K562 (cell line): ENCODE data around the gene MYCN.

Source experiments
- GTF3C2 ChIP-seq: IDR thresholded peaks from 3 replicates; pipeline ENCODE4 v1.6.1; 2011; ENCODE audit warnings: borderline replicate concordance, mild to moderate bottlenecking, moderate library complexity; ENCODE audit not compliant: insufficient read length; ENCODE audit errors: extremely low read depth
- JUN ChIP-seq, 2 experiments: sonication (generic) in 1 of 2; formaldehyde crosslinking in 1 of 2; IDR thresholded peaks; 2 replicates each; pipeline versions ENCODE4 v1.6.1 to v1.8.0; 2012 to 2022; ENCODE audit warnings: borderline replicate concordance in 2 of 2, mild to moderate bottlenecking in 2 of 2, improper control_type of control experiment in 1 of 2, low read depth in 1 of 2, low read length in 1 of 2, missing genetic modification reagents in 1 of 2
- KLF16 ChIP-seq: IDR thresholded peaks from 2 replicates; pipeline ENCODE4 v1.6.1; 2016; ENCODE audit warnings: antibody characterized with exemption
- MAZ ChIP-seq, 2 experiments: fragments of 450-650 bp in 1 of 2; sonication (generic) in 1 of 2; formaldehyde crosslinking; IDR thresholded peaks in 1 of 2; conservative IDR thresholded peaks in 1 of 2; 2 replicates each; pipeline versions ENCODE4 v1.4.0 to v1.5.0; 2020; ENCODE audit warnings: mild to moderate bottlenecking in 1 of 2, missing genetic modification reagents in 1 of 2
- NR2C2 ChIP-seq, 2 experiments: fragments of 200-800 bp in 1 of 2; sonication (Bioruptor generic) in 1 of 2; sonication (generic) in 1 of 2; formaldehyde crosslinking in 1 of 2; IDR thresholded peaks; 2 replicates each; pipeline versions ENCODE4 v1.6.1 to v1.8.0; 2016 to 2022; ENCODE audit warnings: mild to moderate bottlenecking in 1 of 2, missing compliant biosample characterization in 1 of 2, missing genetic modification characterization in 1 of 2, missing genetic modification reagents in 1 of 2
- PTBP1 ChIP-seq: fragments of 200-400 bp; formaldehyde crosslinking; IDR thresholded peaks from 2 replicates; pipeline ENCODE4 v1.6.1; 2017; ENCODE audit warnings: low read depth, low read length
- RB1 ChIP-seq: fragments of 450-650 bp; IDR thresholded peaks from 2 replicates; pipeline ENCODE4 v1.6.1; 2017; ENCODE audit warnings: low read depth, mild to moderate bottlenecking
- RFX7 ChIP-seq: fragments of 250-450 bp; sonication (Bioruptor Pico); IDR thresholded peaks from 2 replicates; pipeline ENCODE4 v1.5.1; 2021; ENCODE audit warnings: mild to moderate bottlenecking
- TOE1 ChIP-seq, 2 experiments: fragments of 450-650 bp in 1 of 2; sonication (generic) in 1 of 2; formaldehyde crosslinking in 1 of 2; IDR thresholded peaks; 2 replicates each; pipeline versions ENCODE4 v1.7.1 to v1.8.0; 2016 to 2022; ENCODE audit warnings: borderline replicate concordance in 2 of 2, mild to moderate bottlenecking in 2 of 2, antibody characterized with exemption in 1 of 2, inconsistent platforms in 1 of 2, low read depth in 1 of 2, missing genetic modification reagents in 1 of 2, moderate library complexity in 1 of 2
- ZNF384 ChIP-seq: IDR thresholded peaks from 2 replicates; pipeline ENCODE4 v1.6.1; 2012; ENCODE audit warnings: low read depth, low read length, improper control_type of control experiment
- ZZZ3 ChIP-seq: fragments of 450-650 bp; IDR thresholded peaks from 2 replicates; pipeline ENCODE4 v1.6.1; 2016; ENCODE audit warnings: antibody characterized with exemption, mild to moderate bottlenecking, moderate library complexity
- TF ChIP-seq, protein P1 (sequence below), 3 experiments: IDR thresholded peaks in 2 of 3; conservative IDR thresholded peaks in 1 of 3; 2 replicates each; pipeline ENCODE4 v1.5.1; 2011 to 2012; ENCODE audit warnings: low read length in 3 of 3, mild to moderate bottlenecking in 3 of 3, control low read depth in 2 of 3, improper control_type of control experiment in 1 of 3, inconsistent platforms in 1 of 3, low read depth in 1 of 3, mixed read lengths in 1 of 3, moderate library complexity in 1 of 3; ENCODE audit not compliant: insufficient read depth in 2 of 3
- TF ChIP-seq, protein P2 (sequence below), 2 experiments: fragments of 200-800 bp in 1 of 2; sonication (Bioruptor generic) in 1 of 2; sonication (generic) in 1 of 2; formaldehyde crosslinking in 1 of 2; IDR thresholded peaks in 1 of 2; conservative IDR thresholded peaks in 1 of 2; 2 replicates each; pipeline versions ENCODE4 v1.5.0 to v1.6.1; 2016 to 2020; ENCODE audit warnings: missing compliant biosample characterization in 1 of 2, missing genetic modification characterization in 1 of 2, missing genetic modification reagents in 1 of 2
- TF ChIP-seq, protein P3 (sequence below): fragments of 250-450 bp; sonication (Bioruptor Pico); IDR thresholded peaks from 2 replicates; pipeline ENCODE4 v1.5.0; 2022; ENCODE audit warnings: mild to moderate bottlenecking

- TF ChIP-seq, protein P1, sequence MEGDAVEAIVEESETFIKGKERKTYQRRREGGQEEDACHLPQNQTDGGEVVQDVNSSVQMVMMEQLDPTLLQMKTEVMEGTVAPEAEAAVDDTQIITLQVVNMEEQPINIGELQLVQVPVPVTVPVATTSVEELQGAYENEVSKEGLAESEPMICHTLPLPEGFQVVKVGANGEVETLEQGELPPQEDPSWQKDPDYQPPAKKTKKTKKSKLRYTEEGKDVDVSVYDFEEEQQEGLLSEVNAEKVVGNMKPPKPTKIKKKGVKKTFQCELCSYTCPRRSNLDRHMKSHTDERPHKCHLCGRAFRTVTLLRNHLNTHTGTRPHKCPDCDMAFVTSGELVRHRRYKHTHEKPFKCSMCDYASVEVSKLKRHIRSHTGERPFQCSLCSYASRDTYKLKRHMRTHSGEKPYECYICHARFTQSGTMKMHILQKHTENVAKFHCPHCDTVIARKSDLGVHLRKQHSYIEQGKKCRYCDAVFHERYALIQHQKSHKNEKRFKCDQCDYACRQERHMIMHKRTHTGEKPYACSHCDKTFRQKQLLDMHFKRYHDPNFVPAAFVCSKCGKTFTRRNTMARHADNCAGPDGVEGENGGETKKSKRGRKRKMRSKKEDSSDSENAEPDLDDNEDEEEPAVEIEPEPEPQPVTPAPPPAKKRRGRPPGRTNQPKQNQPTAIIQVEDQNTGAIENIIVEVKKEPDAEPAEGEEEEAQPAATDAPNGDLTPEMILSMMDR (IDR thresholded peaks at IDR 0.05 in 2 of 3, conservative IDR thresholded peaks at IDR 0.05 in 1 of 3; ENCODE audit: insufficient read depth in 2 of 3, low read depth in 1 of 3, low read length in 3 of 3): no peak
- TF ChIP-seq MAZ (CRISPR knock-in tag; conservative IDR thresholded peaks at IDR 0.05 in 1 of 2, IDR thresholded peaks at IDR 0.05 in 1 of 2): no peak
- TF ChIP-seq RB1: no peak
- TF ChIP-seq, protein P2, sequence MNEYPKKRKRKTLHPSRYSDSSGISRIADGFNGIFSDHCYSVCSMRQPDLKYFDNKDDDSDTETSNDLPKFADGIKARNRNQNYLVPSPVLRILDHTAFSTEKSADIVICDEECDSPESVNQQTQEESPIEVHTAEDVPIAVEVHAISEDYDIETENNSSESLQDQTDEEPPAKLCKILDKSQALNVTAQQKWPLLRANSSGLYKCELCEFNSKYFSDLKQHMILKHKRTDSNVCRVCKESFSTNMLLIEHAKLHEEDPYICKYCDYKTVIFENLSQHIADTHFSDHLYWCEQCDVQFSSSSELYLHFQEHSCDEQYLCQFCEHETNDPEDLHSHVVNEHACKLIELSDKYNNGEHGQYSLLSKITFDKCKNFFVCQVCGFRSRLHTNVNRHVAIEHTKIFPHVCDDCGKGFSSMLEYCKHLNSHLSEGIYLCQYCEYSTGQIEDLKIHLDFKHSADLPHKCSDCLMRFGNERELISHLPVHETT (CRISPR knock-in tag; conservative IDR thresholded peaks at IDR 0.05 in 1 of 2, IDR thresholded peaks at IDR 0.05 in 1 of 2): no peak
- no peak for TF ChIP-seq JUN (IDR thresholded peaks at IDR 0.05; ENCODE audit: borderline replicate concordance, low read depth, low read length)
- no peak for TF ChIP-seq JUN (CRISPR knock-in tag; IDR thresholded peaks at IDR 0.05; ENCODE audit: borderline replicate concordance)
- TF ChIP-seq NR2C2 (CRISPR knock-in tag; IDR thresholded peaks at IDR 0.05): no peak
- TF ChIP-seq NR2C2 (tag; IDR thresholded peaks at IDR 0.05): no peak
- TF ChIP-seq PTBP1: no peak
- no peak for TF ChIP-seq ZZZ3
- no peak for TF ChIP-seq GTF3C2
- TF ChIP-seq TOE1 (IDR thresholded peaks at IDR 0.05; ENCODE audit: borderline replicate concordance): no peak
- TF ChIP-seq TOE1 (CRISPR knock-in tag; IDR thresholded peaks at IDR 0.05; ENCODE audit: borderline replicate concordance, low read depth): no peak
- TF ChIP-seq, protein P3, sequence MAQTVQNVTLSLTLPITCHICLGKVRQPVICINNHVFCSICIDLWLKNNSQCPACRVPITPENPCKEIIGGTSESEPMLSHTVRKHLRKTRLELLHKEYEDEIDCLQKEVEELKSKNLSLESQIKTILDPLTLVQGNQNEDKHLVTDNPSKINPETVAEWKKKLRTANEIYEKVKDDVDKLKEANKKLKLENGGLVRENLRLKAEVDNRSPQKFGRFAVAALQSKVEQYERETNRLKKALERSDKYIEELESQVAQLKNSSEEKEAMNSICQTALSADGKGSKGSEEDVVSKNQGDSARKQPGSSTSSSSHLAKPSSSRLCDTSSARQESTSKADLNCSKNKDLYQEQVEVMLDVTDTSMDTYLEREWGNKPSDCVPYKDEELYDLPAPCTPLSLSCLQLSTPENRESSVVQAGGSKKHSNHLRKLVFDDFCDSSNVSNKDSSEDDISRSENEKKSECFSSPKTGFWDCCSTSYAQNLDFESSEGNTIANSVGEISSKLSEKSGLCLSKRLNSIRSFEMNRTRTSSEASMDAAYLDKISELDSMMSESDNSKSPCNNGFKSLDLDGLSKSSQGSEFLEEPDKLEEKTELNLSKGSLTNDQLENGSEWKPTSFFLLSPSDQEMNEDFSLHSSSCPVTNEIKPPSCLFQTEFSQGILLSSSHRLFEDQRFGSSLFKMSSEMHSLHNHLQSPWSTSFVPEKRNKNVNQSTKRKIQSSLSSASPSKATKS (CRISPR knock-in tag): no peak
- no peak for TF ChIP-seq ZNF384
- TF ChIP-seq RFX7 (CRISPR knock-in tag): no peak
- no peak for TF ChIP-seq KLF16
Measured at GRCh38 chr2:15981646-15982045, 41.3 kb downstream of the MYCN start.
